Kidney epithelial cell (primary cell): ENCODE data around the gene OR5A1. TPM values are rescaled to one million over a fixed set of nuclear protein-coding genes. Genes with fewer than 3 reads are reported as not detected.

Experiments
- DNase-seq: peaks from one replicate; pipeline ENCODE4 v3.0.0-alpha.2; 2010; ENCODE audit warnings: low read depth
- H3K27me3 ChIP-seq: 2 replicates; pipeline ENCODE4 v1.6.0; 2011; ENCODE audit warnings: low read length; ENCODE audit not compliant: control insufficient read depth, insufficient read depth
- H3K36me3 ChIP-seq: 2 replicates; pipeline ENCODE4 v1.5.1; 2011; ENCODE audit warnings: low read length; ENCODE audit not compliant: control insufficient read depth, insufficient read depth
- H3K4me3 ChIP-seq: 2 replicates; pipeline ENCODE4 v1.5.1; 2011; ENCODE audit warnings: low read depth, mild to moderate bottlenecking, control low read depth, low read length
- total RNA-seq: library from RNA; depleted of rRNA; stranded (reverse); fragments of >200 nt; gene quantifications from 2 replicates; pipeline ENCODE4 v1.2.3, GENCODE V29; 2015
- TF ChIP-seq, protein P1 (sequence below): IDR thresholded peaks from 2 replicates; pipeline ENCODE4 v1.5.1; 2011; ENCODE audit warnings: mild to moderate bottlenecking, moderate library complexity, low read length, control low read depth, inconsistent platforms; ENCODE audit not compliant: insufficient read depth, poor library complexity, severe bottlenecking

The OR5A1 gene
- total RNA-seq = not detected in 2 replicates

DNA sequence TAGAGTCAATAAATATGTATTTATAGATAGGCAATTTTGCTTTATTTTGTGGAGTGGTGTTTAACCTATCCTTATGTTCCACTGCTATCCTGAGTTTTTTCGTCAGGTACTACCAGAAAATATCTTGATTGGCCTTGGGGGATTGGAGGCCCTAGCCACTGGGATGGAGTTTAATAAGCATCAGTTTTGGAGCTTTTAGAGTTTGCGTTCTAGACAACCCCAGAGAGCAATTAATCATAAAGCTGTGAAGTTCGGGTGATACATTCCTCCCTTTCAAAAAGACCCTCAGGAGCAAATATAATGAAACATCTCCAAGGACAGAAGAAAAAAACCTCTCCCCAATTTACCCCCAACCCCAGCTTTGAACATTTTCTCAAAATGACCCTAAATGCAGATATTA, at the start of gene OR5A1:
TSS of gene OR5A1 (plus strand) at position 301 of the 400 bp plus-strand sequence. CDS start 6,700 bp downstream, outside the sequence.
- H3K36me3 ChIP-seq = no peaks in the 10 kb centered on the region
- no peak within 1 kb of the TSS for H3K4me3 ChIP-seq
- TF ChIP-seq, protein P1, sequence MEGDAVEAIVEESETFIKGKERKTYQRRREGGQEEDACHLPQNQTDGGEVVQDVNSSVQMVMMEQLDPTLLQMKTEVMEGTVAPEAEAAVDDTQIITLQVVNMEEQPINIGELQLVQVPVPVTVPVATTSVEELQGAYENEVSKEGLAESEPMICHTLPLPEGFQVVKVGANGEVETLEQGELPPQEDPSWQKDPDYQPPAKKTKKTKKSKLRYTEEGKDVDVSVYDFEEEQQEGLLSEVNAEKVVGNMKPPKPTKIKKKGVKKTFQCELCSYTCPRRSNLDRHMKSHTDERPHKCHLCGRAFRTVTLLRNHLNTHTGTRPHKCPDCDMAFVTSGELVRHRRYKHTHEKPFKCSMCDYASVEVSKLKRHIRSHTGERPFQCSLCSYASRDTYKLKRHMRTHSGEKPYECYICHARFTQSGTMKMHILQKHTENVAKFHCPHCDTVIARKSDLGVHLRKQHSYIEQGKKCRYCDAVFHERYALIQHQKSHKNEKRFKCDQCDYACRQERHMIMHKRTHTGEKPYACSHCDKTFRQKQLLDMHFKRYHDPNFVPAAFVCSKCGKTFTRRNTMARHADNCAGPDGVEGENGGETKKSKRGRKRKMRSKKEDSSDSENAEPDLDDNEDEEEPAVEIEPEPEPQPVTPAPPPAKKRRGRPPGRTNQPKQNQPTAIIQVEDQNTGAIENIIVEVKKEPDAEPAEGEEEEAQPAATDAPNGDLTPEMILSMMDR = no peak
- no peaks in the 10 kb centered on the region for H3K27me3 ChIP-seq
- DNase-seq = no peak

DNA sequence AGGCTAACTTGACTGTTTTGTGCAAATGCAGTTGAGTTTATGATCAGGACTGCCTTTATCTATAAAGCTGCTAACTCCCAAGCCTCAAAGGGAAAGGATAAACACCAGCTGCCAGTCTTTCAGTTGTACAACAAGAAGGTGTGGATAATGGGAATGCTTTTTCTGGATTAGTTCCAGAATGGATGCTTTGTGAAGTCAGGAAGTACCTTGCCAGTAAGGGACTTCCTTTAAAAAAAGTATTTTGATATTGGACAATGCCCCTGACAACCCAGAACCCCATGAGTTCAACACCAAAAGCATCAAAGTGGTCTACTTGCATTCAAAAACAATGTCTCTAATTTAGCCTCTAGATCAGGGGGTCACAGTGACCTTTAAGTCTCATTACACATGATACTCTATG, 42.1 kb upstream of the OR5A1 start:
- DNase-seq = no peak
- TF ChIP-seq, protein P1 = no peak
- no peaks in the 10 kb centered on the region for H3K36me3 ChIP-seq

DNA sequence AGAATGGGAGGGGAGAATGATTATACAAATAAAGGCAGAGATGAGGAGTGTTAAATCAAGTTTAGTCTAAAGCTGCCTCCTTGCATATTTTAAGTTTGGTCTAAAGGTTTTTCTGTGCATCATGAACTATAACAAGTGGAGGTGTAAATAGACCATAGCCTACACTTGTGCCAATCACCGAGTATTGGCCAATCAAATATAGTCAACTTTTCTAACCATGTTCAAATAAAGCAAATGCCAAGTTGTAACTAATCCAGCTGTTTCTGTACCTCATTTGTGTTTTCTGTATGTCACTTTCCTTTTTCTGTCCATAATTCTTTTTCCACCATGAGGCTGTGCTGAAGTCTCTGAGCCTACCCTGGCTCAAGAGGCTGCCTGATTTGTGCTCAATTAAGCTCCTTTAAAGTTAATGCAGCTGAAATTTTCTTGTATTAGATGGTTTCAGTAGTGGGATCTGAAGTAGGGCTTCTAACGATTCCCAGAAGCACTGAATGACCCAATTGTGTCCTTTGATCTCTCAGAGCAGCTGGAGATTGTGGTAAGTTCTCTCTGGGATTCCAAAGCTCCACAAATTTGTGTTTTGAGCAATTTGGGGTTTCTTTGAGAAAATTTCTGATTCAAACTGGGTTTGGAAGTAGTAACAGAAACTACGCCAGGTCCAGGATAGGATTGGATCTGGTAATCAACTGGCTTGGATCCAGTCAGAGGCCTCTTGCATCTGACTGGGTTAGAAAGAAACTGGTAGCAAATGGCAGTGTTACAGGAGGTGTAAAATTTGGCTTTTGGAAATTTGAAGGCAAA, 35.6 kb upstream of the OR5A1 start:
- TF ChIP-seq, protein P1 = no peak
- Histone ChIP-seq H3K36me3 (no peaks in the 10 kb centered on the region), H3K4me3 (no peak overlapping the region), H3K27me3 (no peaks in the 10 kb centered on the region)
- DNase-seq = no peak

More for the DNA sequence above, 42.1 kb upstream of the OR5A1 start:
- Histone ChIP-seq H3K27me3 (no peaks in the 10 kb centered on the region), H3K4me3 (no peak overlapping the region)

DNA sequence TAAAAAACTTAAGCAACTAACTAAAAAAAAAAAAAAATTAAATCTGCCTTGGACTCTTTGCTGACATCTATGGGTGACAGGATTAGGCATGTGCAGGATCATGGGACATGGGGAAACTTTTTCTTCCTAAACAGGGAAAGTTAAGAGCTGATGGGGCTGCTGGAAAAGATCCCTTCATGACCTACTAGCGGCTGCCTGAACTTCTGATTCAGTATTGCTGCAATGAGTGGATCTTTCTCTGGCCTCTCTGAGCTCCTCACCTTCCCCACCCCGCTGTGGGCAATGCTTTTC, 35.1 kb upstream of the OR5A1 start:
- Histone ChIP-seq H3K4me3 (no peak overlapping the region), H3K36me3 (no peaks in the 10 kb centered on the region)
- TF ChIP-seq, protein P1 = no peak

DNA sequence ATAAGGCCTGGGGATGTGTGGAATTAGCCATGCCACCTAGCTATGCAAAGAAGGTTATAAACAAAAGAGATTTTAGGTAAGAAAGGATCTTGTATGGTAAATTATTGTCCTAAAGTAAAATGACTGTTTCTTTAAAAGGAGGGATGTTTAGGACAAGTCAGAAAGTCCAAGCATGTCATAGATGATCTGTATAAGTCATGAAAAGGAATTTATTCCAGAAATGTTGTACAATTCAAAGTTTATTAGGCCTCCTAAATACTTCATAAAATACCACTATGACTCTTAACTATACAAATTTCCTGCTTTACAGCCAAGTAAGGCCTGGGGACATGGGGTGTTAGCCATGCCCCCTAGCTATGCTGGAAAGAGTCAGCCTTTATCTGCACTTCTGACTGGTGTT, 32.7 kb upstream of the OR5A1 start:
- TF ChIP-seq, protein P1 = no peak
- Histone ChIP-seq H3K4me3 (no peak overlapping the region), H3K27me3 (no peaks in the 10 kb centered on the region), H3K36me3 (no peaks in the 10 kb centered on the region)
- DNase-seq = no peak

More for the DNA sequence above, 35.1 kb upstream of the OR5A1 start:
- no peaks in the 10 kb centered on the region for H3K27me3 ChIP-seq
- DNase-seq = no peak

DNA sequence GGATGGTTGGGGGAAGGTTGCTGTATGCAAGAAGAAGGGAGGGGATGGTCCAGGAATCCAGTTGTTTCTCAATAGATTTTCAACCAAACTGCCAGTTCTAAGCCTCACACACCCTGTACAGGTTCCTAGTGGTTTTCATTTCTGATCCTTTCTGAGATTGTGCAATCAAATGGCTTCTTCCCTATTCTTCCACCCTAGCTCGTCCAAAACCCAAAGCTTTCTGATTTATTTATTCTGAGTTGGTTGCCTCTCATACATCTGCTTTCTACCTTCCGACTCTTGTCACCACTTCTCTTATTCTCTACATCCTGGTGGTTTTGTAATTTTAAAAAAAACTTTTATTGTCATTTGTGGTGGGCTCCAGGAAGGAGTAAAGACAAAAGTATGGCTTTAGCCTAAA, 22.6 kb upstream of the OR5A1 start:
- DNase-seq = no peak
- Histone ChIP-seq H3K27me3 (no peaks in the 10 kb centered on the region), H3K4me3 (no peak overlapping the region), H3K36me3 (no peaks in the 10 kb centered on the region)
- TF ChIP-seq, protein P1 = no peak
